ENCODE results near the gene ZNF264.
A peak's percentile ranks its signal among the peaks of the same experiment; 100 is the strongest.
"Not testable (repeated sequence)": the region's sequence is repeated elsewhere in the genome, so short reads cannot be mapped to it uniquely, and the experiment has no call there.

Gene ZNF264

GRCh38 chr19:57191141-57192076, at the start of gene ZNF264:
Gene ZNF264, plus strand, starts transcription at chr19:57191500. Its CDS starts 414 bp downstream, at chr19:57191914.
- peak; percentile 74 to 76 for DNase-seq (ENCODE audit: low read depth in 2 of 2)

GRCh38 chr19:57141699-57142098, 49.6 kb upstream of the ZNF264 start:
- DNase-seq (ENCODE audit: low read depth in 2 of 2): no peak

GRCh38 chr19:57152921-57153320, 38.4 kb upstream of the ZNF264 start:
- DNase-seq (ENCODE audit: low read depth in 2 of 2): no peak

GRCh38 chr19:57161985-57162539, 29.2 kb upstream of the ZNF264 start:
- no peak for DNase-seq (ENCODE audit: low read depth in 2 of 2)

- no peak for DNase-seq (ENCODE audit: low read depth in 2 of 2)
These were observed 25.5 kb upstream of the ZNF264 start for GRCh38 chr19:57165846-57166245.

GRCh38 chr19:57167385-57167784, 23.9 kb upstream of the ZNF264 start, which contains the start of gene DUXA:
Gene DUXA, minus strand, starts transcription at chr19:57167485. Its CDS starts 42 bp downstream, at chr19:57167443.
- DNase-seq (ENCODE audit: low read depth in 2 of 2): no peak

GRCh38 chr19:57171551-57172081, 19.7 kb upstream of the ZNF264 start:
- DNase-seq (ENCODE audit: low read depth in 2 of 2): peak in 1 of 2 donors; percentile 16

- no peak for DNase-seq (ENCODE audit: low read depth in 2 of 2)
These were observed 999 bp upstream of the ZNF264 start for GRCh38 chr19:57190301-57190700.

- DNase-seq (ENCODE audit: low read depth in 2 of 2): no peak
These were observed 749 bp downstream of the ZNF264 start for GRCh38 chr19:57192077-57192420.

GRCh38 chr19:57192993-57193392, 1.7 kb downstream of the ZNF264 start:
- no peak for DNase-seq (ENCODE audit: low read depth in 2 of 2)

GRCh38 chr19:57197874-57198273, 6.6 kb downstream of the ZNF264 start:
- not testable (repeated sequence) for DNase-seq (ENCODE audit: low read depth in 2 of 2)

- no peak for DNase-seq (ENCODE audit: low read depth in 2 of 2)
These were observed 10.9 kb downstream of the ZNF264 start for GRCh38 chr19:57202160-57202559.

GRCh38 chr19:57210381-57210780, 19.1 kb downstream of the ZNF264 start:
- DNase-seq (ENCODE audit: low read depth in 2 of 2): no peak

- DNase-seq (ENCODE audit: low read depth in 2 of 2): no peak
These were observed 20.8 kb downstream of the ZNF264 start for GRCh38 chr19:57212109-57212508.

GRCh38 chr19:57227502-57227901, 36.2 kb downstream of the ZNF264 start:
- DNase-seq (ENCODE audit: low read depth in 2 of 2): no peak

- no peak for DNase-seq (ENCODE audit: low read depth in 2 of 2)
These were observed 40.4 kb downstream of the ZNF264 start for GRCh38 chr19:57231686-57232085.

GRCh38 chr19:57233207-57233606, 41.9 kb downstream of the ZNF264 start:
- no peak for DNase-seq (ENCODE audit: low read depth in 2 of 2)

- DNase-seq (ENCODE audit: low read depth in 2 of 2): no peak
These were observed 48.6 kb downstream of the ZNF264 start for GRCh38 chr19:57239982-57240310.

GRCh38 chr19:57240311-57241090, 49.2 kb downstream of the ZNF264 start, which contains the start of gene ZNF805:
Gene ZNF805, plus strand, starts transcription at chr19:57240632. Its CDS starts 260 bp downstream, at chr19:57240892.
- DNase-seq (ENCODE audit: low read depth in 2 of 2): peak; percentile 88 to 94

- no peak for DNase-seq (ENCODE audit: low read depth in 2 of 2)
These were observed 49.9 kb downstream of the ZNF264 start for GRCh38 chr19:57241176-57241575.

GRCh38 chr19:57242821-57243220, 51.5 kb downstream of the ZNF264 start:
- DNase-seq (ENCODE audit: low read depth in 2 of 2): no peak

- no peak for DNase-seq (ENCODE audit: low read depth in 2 of 2)
These were observed 53.2 kb downstream of the ZNF264 start for GRCh38 chr19:57244513-57244912.

Measured in stimulated activated CD8-positive, alpha-beta memory T cell treated with anti-CD3 and anti-CD28 coated beads, Interleukin-15, amount 100 ng/mL, for 4 hours (primary cell).